IMR-90 (cell line): Measurements from ENCODE around the gene DYRK2.

ENCODE experiments used
- BHLHE40 ChIP-seq: fragments of 150-350 bp; IDR thresholded peaks from 2 replicates; pipeline ENCODE4 v1.6.1; 2016; ENCODE audit warnings: mild to moderate bottlenecking, low read depth, low read length
- CEBPB ChIP-seq: IDR thresholded peaks from 2 replicates; pipeline ENCODE4 v1.6.1; 2012; ENCODE audit warnings: low read depth, low read length, improper control_type of control experiment
- MAZ ChIP-seq: IDR thresholded peaks from 2 replicates; pipeline ENCODE4 v1.6.1; 2012; ENCODE audit warnings: low read depth, mild to moderate bottlenecking, low read length, improper control_type of control experiment, moderate library complexity, borderline replicate concordance
- POLR2A ChIP-seq: IDR thresholded peaks from 2 replicates; pipeline ENCODE4 v1.6.1; 2012; ENCODE audit warnings: mild to moderate bottlenecking, low read depth, low read length
- RAD21 ChIP-seq: IDR thresholded peaks from 2 replicates; pipeline ENCODE4 v1.6.1; 2012; ENCODE audit warnings: low read length, improper control_type of control experiment
- RFX5 ChIP-seq: IDR thresholded peaks from 2 replicates; pipeline ENCODE4 v1.8.0; 2012; ENCODE audit warnings: low read depth, mild to moderate bottlenecking, low read length, moderate library complexity
- SMC3 ChIP-seq: fragments of 150-350 bp; IDR thresholded peaks from 2 replicates; pipeline ENCODE4 v1.6.1; 2016; ENCODE audit warnings: low read depth, mild to moderate bottlenecking, antibody characterized with exemption, low read length, moderate library complexity
- TF ChIP-seq, protein P1 (sequence below): conservative IDR thresholded peaks from 2 replicates; pipeline ENCODE4 v1.5.1; 2012; ENCODE audit warnings: mild to moderate bottlenecking, low read depth, low read length, improper control_type of control experiment
- TF ChIP-seq, protein P2 (sequence below): fragments of 150-350 bp; IDR thresholded peaks from 2 replicates; pipeline ENCODE4 v1.6.1; 2017; ENCODE audit warnings: mild to moderate bottlenecking, antibody characterized with exemption, low read length, low read depth

DNA sequence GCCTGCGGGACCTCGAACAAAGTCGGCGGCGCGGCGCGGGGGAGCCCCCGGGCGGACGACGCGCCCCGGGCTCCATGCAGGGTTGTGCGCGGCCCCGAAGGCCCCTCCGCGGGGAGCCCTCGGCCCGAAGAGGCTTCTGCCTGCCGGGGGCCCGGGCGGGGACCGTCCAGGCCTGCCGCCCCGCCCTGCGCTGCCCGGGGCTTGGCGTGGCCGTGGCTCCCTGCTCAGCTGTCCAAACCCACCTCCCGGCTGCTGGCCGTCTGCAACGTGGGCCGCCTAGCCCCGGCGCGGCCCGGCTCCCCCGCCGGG, 670 bp downstream of the DYRK2 start:
- TF ChIP-seq SMC3 (no peak), RAD21 (no peak), CEBPB (no peak), POLR2A (no peak), MAZ (no peak; the same call in 1 of the 2 replicates), BHLHE40 (no peak), RFX5 (no peak)
- TF ChIP-seq, protein P1, sequence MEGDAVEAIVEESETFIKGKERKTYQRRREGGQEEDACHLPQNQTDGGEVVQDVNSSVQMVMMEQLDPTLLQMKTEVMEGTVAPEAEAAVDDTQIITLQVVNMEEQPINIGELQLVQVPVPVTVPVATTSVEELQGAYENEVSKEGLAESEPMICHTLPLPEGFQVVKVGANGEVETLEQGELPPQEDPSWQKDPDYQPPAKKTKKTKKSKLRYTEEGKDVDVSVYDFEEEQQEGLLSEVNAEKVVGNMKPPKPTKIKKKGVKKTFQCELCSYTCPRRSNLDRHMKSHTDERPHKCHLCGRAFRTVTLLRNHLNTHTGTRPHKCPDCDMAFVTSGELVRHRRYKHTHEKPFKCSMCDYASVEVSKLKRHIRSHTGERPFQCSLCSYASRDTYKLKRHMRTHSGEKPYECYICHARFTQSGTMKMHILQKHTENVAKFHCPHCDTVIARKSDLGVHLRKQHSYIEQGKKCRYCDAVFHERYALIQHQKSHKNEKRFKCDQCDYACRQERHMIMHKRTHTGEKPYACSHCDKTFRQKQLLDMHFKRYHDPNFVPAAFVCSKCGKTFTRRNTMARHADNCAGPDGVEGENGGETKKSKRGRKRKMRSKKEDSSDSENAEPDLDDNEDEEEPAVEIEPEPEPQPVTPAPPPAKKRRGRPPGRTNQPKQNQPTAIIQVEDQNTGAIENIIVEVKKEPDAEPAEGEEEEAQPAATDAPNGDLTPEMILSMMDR = no peak
- TF ChIP-seq, protein P2, sequence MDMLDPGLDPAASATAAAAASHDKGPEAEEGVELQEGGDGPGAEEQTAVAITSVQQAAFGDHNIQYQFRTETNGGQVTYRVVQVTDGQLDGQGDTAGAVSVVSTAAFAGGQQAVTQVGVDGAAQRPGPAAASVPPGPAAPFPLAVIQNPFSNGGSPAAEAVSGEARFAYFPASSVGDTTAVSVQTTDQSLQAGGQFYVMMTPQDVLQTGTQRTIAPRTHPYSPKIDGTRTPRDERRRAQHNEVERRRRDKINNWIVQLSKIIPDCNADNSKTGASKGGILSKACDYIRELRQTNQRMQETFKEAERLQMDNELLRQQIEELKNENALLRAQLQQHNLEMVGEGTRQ = no peak
